Activated B cell treated with CpG ODN at 0.5 μM for 24 hours (primary cell): Measurements from ENCODE around the gene PRELP. TPM values are rescaled to one million over a fixed set of nuclear protein-coding genes. Genes with fewer than 3 reads are reported as not detected.

ENCODE experiments used
- ATAC-seq: fragments of 200-7000 bp; cut with Tn5 transposase; one replicate; pipeline ENCODE4 v1.10.0; 2021; ENCODE audit warnings: low read depth, mild to moderate bottlenecking, moderate library complexity
- CTCF ChIA-PET: fragments of 350-600 bp; sonication (Branson Sonifier 250); formaldehyde crosslinking; loops from one replicate; lab custom pipeline; 2021; ENCODE audit warnings: antibody characterized with exemption; lab: Charles Lee
- POLR2A ChIA-PET: fragments of 350-600 bp; sonication (Branson Sonifier 250); formaldehyde crosslinking; loops from one replicate; lab custom pipeline; 2021; ENCODE audit warnings: antibody characterized with exemption; lab: Charles Lee
- DNase-seq: peaks from one replicate; pipeline ENCODE4 v3.0.0; 2022
- H3K27ac Mint-ChIP-seq: one replicate; pipeline ENCODE4 v1.8.0; 2020; ENCODE audit warnings: mixed read lengths
- H3K27me3 Mint-ChIP-seq: one replicate; pipeline ENCODE4 v1.8.0; 2021; ENCODE audit warnings: mixed read lengths
- H3K36me3 Mint-ChIP-seq: one replicate; pipeline ENCODE4 v1.8.0; 2021; ENCODE audit warnings: low read depth, mixed read lengths
- H3K4me1 Mint-ChIP-seq: one replicate; pipeline ENCODE4 v1.8.0; 2021; ENCODE audit warnings: mixed read lengths
- H3K4me3 Mint-ChIP-seq: one replicate; pipeline ENCODE4 v1.8.0; 2020; ENCODE audit warnings: mild to moderate bottlenecking, mixed read lengths
- H3K9me3 Mint-ChIP-seq: one replicate; pipeline ENCODE4 v1.8.0; 2020; ENCODE audit warnings: mixed read lengths
- intact Hi-C: fragments of 100-400 bp; cut with micrococcal nuclease; formaldehyde crosslinking; loops from one replicate; pipeline ENCODE4 v1.15.1; 2024
- total RNA-seq: library from RNA; stranded (reverse); gene quantifications from 2 replicates; pipeline ENCODE4 v1.2.3, GENCODE V29; 2022
- TF ChIP-seq, protein P1 (sequence below): fragments of 200-600 bp; IDR thresholded peaks from one replicate; pipeline ENCODE4 v1.8.0; 2022; ENCODE audit warnings: antibody characterized with exemption, mild to moderate bottlenecking

The PRELP gene
- total RNA-seq, 1 donor from 2014 or later = not detected

DNA sequence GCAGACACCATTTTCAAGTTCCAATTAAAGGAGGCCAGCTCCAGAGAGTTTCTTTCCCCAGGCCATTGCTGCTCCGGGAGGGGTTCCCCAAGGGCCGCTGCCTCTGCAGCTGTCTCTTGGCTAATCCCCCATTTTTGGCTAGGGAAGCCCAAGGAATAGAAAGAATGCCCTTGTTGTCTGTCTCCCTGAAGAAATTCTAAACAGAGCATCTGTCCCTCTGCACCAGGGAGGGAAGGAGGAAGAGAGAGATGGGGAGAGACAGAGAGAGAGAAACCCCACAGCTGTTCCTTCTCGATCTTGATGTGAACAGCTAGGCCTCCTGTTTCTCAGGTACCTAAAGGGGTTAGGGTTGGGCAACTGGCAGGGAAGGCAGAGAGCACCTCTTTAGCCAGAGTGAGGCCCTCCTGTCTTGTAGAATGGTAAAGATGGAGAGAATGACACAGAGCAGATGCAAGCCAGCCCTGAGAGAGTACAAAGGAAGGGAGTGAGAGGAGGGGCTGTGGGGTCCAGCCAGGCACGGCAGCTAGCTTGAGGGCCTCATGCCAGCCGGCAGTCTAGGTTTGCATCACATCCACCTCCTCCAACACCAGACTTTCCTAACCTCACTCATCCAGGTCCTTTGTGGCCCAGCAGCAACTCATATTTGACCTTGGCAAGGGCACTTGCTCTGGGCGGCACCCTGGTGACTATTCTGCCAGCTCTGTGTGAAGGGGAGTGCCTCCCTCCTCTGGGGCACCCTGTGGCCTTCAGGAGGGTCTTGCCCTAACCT is 31.4 kb downstream of the PRELP start:
- TF ChIP-seq, protein P1, sequence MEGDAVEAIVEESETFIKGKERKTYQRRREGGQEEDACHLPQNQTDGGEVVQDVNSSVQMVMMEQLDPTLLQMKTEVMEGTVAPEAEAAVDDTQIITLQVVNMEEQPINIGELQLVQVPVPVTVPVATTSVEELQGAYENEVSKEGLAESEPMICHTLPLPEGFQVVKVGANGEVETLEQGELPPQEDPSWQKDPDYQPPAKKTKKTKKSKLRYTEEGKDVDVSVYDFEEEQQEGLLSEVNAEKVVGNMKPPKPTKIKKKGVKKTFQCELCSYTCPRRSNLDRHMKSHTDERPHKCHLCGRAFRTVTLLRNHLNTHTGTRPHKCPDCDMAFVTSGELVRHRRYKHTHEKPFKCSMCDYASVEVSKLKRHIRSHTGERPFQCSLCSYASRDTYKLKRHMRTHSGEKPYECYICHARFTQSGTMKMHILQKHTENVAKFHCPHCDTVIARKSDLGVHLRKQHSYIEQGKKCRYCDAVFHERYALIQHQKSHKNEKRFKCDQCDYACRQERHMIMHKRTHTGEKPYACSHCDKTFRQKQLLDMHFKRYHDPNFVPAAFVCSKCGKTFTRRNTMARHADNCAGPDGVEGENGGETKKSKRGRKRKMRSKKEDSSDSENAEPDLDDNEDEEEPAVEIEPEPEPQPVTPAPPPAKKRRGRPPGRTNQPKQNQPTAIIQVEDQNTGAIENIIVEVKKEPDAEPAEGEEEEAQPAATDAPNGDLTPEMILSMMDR = no peak
- POLR2A ChIA-PET = interaction anchor here (0.9 kb wide), 1 partner anchor 195 kb away, joined by 3 read pairs; no protein-coding TSS in a partner anchor
- peaks cover 12% of the 10 kb centered on the region for H3K27me3 Mint-ChIP-seq
- intact Hi-C loops = no loop called here
- no peak overlapping the region for H3K27ac Mint-ChIP-seq
- H3K9me3 Mint-ChIP-seq = no peaks in the 10 kb centered on the region
- no peak overlapping the region for H3K4me3 Mint-ChIP-seq
- no peak for ATAC-seq
- H3K4me1 Mint-ChIP-seq = peaks cover 2% of the 10 kb centered on the region
- CTCF ChIA-PET = interaction anchor here (0.5 to 8.5 kb wide), 4 partner anchors 13 to 498 kb away, joined by 3 to 160 read pairs (median 4); partner anchors contain the start of gene OPTC
- no peak for DNase-seq
- no peaks in the 10 kb centered on the region for H3K36me3 Mint-ChIP-seq

DNA sequence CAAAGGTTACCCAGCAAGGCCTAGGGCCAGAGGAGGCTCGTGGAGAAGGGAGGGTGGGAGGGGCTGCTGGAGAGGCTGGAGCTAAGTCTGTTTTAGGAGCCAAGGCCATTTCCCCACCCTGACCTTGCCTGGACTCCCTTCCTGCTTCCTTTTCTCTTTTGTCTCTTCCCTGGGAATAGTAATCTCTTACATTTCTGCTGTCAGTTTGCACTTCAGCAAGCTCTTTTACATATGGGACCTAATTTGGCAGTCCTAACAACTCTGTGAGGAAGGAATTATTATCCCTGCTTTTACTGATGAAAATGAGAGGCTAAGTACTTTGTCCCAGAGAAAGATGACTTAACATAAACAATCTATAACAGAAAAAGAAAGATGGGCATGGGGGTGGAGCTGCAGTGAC is 32.2 kb downstream of the PRELP start:
- no peaks in the 10 kb centered on the region for H3K9me3 Mint-ChIP-seq
- H3K27ac Mint-ChIP-seq = no peak overlapping the region
- ChIA-PET CTCF (interaction anchor here (0.8 to 8.5 kb wide), 2 partner anchors 14 to 193 kb away, joined by 3 to 160 read pairs; partner anchors contain the start of gene OPTC), POLR2A (interaction anchor here (0.9 kb wide), 1 partner anchor 194 kb away, joined by 3 read pairs; no protein-coding TSS in a partner anchor)
- TF ChIP-seq, protein P1 = no peak
- no peak for ATAC-seq
- no peaks in the 10 kb centered on the region for H3K36me3 Mint-ChIP-seq
- intact Hi-C loops = no loop called here
- DNase-seq = no peak
- peaks cover 2% of the 10 kb centered on the region for H3K4me1 Mint-ChIP-seq
- H3K27me3 Mint-ChIP-seq = peaks cover 12% of the 10 kb centered on the region
- no peak overlapping the region for H3K4me3 Mint-ChIP-seq

DNA sequence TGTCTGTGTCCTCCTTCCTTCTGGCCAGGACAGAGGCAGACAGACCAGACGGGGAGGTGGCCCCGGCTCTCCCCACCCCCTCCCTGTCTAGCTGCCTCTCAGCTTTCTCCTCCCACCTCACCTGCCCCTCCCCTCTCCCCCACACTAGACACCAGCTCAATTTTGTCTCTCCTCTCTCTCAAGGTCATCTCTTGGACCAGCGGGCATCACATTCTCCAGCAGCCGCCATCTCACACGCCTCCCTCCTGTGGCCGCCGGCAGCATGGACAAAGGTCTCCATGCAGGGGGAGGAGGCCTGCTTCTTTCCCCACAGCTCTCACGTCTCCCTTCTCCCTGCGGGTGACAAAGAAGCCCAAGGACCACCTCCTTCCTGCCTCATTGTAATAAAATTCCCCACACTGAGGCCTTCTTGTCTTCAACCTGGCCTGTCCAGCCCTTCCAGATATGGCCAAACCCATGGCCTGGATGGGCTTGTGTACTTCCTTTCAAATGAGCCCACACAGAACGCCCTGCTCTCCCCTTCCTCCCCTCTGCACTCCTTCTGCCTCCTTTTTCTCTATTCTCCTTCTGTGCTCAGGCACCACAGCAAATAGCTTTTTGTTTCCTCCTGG is 33.0 kb downstream of the PRELP start:
- ChIA-PET POLR2A (no interaction called here), CTCF (interaction anchor here (8.5 kb wide), 1 partner anchor 193 kb away, joined by 160 read pairs; no protein-coding TSS in a partner anchor)
- H3K27me3 Mint-ChIP-seq = peaks cover 4% of the 10 kb centered on the region
- peaks cover 10% of the 10 kb centered on the region for H3K4me1 Mint-ChIP-seq
- TF ChIP-seq, protein P1 = no peak
- no peak overlapping the region for H3K27ac Mint-ChIP-seq
- intact Hi-C loops = no loop called here
- no peak for DNase-seq
- ATAC-seq = no peak
- no peaks in the 10 kb centered on the region for H3K9me3 Mint-ChIP-seq
- H3K36me3 Mint-ChIP-seq = no peaks in the 10 kb centered on the region
- H3K4me3 Mint-ChIP-seq = no peak overlapping the region

DNA sequence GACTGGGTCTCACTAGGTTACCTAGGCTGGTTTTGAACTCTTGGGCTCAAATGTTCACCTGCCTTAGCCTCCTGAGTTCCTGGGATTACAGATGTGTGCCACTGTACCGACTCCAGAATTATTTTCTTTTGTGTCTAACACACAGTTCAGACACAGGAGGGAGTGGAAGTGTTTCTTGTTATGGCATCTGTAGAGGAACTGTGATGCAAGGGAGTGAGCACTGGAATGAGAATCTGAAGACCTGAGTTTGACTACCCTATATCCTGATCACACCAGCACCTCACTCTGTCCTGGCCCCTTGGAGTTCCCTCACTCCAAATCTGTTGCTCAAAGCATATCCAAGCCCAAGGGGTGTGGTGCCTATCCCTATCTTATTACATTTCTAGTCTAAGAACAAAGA is 33.5 kb downstream of the PRELP start:
- TF ChIP-seq, protein P1 = no peak
- ATAC-seq = no peak
- ChIA-PET POLR2A (no interaction called here), CTCF (interaction anchor here (8.5 kb wide), 1 partner anchor 192 kb away, joined by 160 read pairs; no protein-coding TSS in a partner anchor)
- no peak overlapping the region for H3K27ac Mint-ChIP-seq
- intact Hi-C loops = no loop called here
- DNase-seq = no peak
- H3K4me1 Mint-ChIP-seq = peaks cover 11% of the 10 kb centered on the region
- H3K9me3 Mint-ChIP-seq = no peaks in the 10 kb centered on the region
- no peak overlapping the region for H3K4me3 Mint-ChIP-seq
- H3K27me3 Mint-ChIP-seq = peaks cover 3% of the 10 kb centered on the region
- no peaks in the 10 kb centered on the region for H3K36me3 Mint-ChIP-seq

DNA sequence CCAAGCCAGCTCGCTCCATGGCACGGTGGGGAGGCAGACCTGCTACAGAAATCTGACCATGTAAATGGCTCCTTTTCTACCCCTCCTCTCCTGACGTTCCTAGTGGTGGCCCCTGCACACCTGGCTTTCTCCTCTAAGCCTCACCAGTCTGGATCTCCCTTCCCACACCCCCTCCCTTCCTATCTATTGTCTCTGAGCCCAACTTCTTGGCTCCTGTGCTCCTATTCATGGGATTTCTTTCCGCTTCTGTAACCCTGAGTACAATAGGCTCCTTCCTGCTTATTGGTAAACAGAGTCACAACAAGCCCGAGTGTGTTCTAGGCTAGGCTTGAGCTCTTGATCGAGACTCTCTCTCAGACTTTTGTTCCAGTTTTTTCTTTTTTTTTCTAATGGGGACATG is 35.9 kb downstream of the PRELP start:
- peaks cover 10% of the 10 kb centered on the region for H3K4me1 Mint-ChIP-seq
- H3K27me3 Mint-ChIP-seq = peaks cover 6% of the 10 kb centered on the region
- ChIA-PET POLR2A (no interaction called here), CTCF (no interaction called here)
- DNase-seq (no peak), ATAC-seq (no peak)
- H3K36me3 Mint-ChIP-seq = no peaks in the 10 kb centered on the region
- H3K9me3 Mint-ChIP-seq = no peaks in the 10 kb centered on the region
- H3K27ac Mint-ChIP-seq = no peak overlapping the region
- no peak overlapping the region for H3K4me3 Mint-ChIP-seq
- intact Hi-C loops = no loop called here
- TF ChIP-seq, protein P1 = no peak
